ENCODE measurements around the gene GUCY1A2.
"Not testable (repeated sequence)": the region's sequence is repeated elsewhere in the genome, so short reads cannot be mapped to it uniquely, and the experiment has no call there.

Gene GUCY1A2

GRCh38 chr11:107018219-107018901, at the start of gene GUCY1A2:
Gene GUCY1A2 (minus strand): TSS chr11:107018476. CDS start chr11:107018055, 421 bp downstream.
- DNase-seq (ENCODE audit: low read depth) = no peak

GRCh38 chr11:107054391-107054790, 36.1 kb upstream of the GUCY1A2 start:
- DNase-seq (ENCODE audit: low read depth) = no peak

- DNase-seq (ENCODE audit: low read depth) = not testable (repeated sequence)
These were observed 33.1 kb upstream of the GUCY1A2 start for GRCh38 chr11:107051332-107051731.

- DNase-seq (ENCODE audit: low read depth) = not testable (repeated sequence)
These were observed 32.6 kb upstream of the GUCY1A2 start for GRCh38 chr11:107050899-107051298.

GRCh38 chr11:107050121-107050520, 31.8 kb upstream of the GUCY1A2 start:
- DNase-seq (ENCODE audit: low read depth) = no peak

- no peak for DNase-seq (ENCODE audit: low read depth)
These were observed 26.2 kb upstream of the GUCY1A2 start for GRCh38 chr11:107044503-107044902.

- DNase-seq (ENCODE audit: low read depth) = no peak
These were observed 25.1 kb upstream of the GUCY1A2 start for GRCh38 chr11:107043242-107044006.

- no peak for DNase-seq (ENCODE audit: low read depth)
These were observed 24.5 kb upstream of the GUCY1A2 start for GRCh38 chr11:107042748-107043147.

- DNase-seq (ENCODE audit: low read depth) = no peak
These were observed 22.8 kb upstream of the GUCY1A2 start for GRCh38 chr11:107041088-107041444.

- no peak for DNase-seq (ENCODE audit: low read depth)
These were observed 22.3 kb upstream of the GUCY1A2 start for GRCh38 chr11:107040433-107041087.

- no peak for DNase-seq (ENCODE audit: low read depth)
These were observed 7.4 kb upstream of the GUCY1A2 start for GRCh38 chr11:107025673-107026072.

- no peak for DNase-seq (ENCODE audit: low read depth)
These were observed 2.3 kb upstream of the GUCY1A2 start for GRCh38 chr11:107020594-107020993.

- DNase-seq (ENCODE audit: low read depth) = no peak
These were observed 722 bp upstream of the GUCY1A2 start for GRCh38 chr11:107018902-107019493.

GRCh38 chr11:107017433-107018218, 650 bp downstream of the GUCY1A2 start:
- DNase-seq (ENCODE audit: low read depth) = no peak

- DNase-seq (ENCODE audit: low read depth) = no peak
These were observed 1.2 kb downstream of the GUCY1A2 start for GRCh38 chr11:107017104-107017432.

- no peak for DNase-seq (ENCODE audit: low read depth)
These were observed 3.4 kb downstream of the GUCY1A2 start for GRCh38 chr11:107014871-107015270.

GRCh38 chr11:107011977-107012376, 6.3 kb downstream of the GUCY1A2 start:
- no peak for DNase-seq (ENCODE audit: low read depth)

- DNase-seq (ENCODE audit: low read depth) = no peak
These were observed 9.1 kb downstream of the GUCY1A2 start for GRCh38 chr11:107009190-107009589.

- DNase-seq (ENCODE audit: low read depth) = no peak
These were observed 12.0 kb downstream of the GUCY1A2 start for GRCh38 chr11:107006076-107006833.

GRCh38 chr11:106999196-106999595, 19.1 kb downstream of the GUCY1A2 start:
- DNase-seq (ENCODE audit: low read depth) = no peak

- no peak for DNase-seq (ENCODE audit: low read depth)
These were observed 19.4 kb downstream of the GUCY1A2 start for GRCh38 chr11:106998916-106999188.

All from stimulated activated CD8-positive, alpha-beta memory T cell treated with anti-CD3 and anti-CD28 coated beads, Interleukin-15, amount 100 ng/mL, for 1 hour (primary cell).